Stomach smooth muscle (tissue), 2 donors: Measurements from ENCODE around the gene C17orf107.
A peak's percentile ranks its signal among the peaks of the same experiment; 100 is the strongest.

Experiments
- H3K27ac ChIP-seq: one replicate; pipeline ENCODE4 v1.7.0; 2013; ENCODE audit warnings: mild to moderate bottlenecking, low read length, inconsistent platforms
- H3K27me3 ChIP-seq, 2 donors: one replicate each; pipeline ENCODE4 v1.7.0; 2013; ENCODE audit warnings: low read length in 2 of 2; ENCODE audit not compliant: insufficient read depth in 2 of 2, control insufficient read depth in 1 of 2
- H3K36me3 ChIP-seq, 2 donors: one replicate each; pipeline ENCODE4 v1.7.0; 2013; ENCODE audit warnings: low read length in 2 of 2; ENCODE audit not compliant: control insufficient read depth in 2 of 2, insufficient read depth in 2 of 2
- H3K4me1 ChIP-seq: one replicate; pipeline ENCODE4 v1.7.0; 2013; ENCODE audit warnings: low read length; ENCODE audit not compliant: control insufficient read depth, insufficient read depth
- H3K4me3 ChIP-seq, 2 donors: one replicate each; pipeline ENCODE4 v1.7.0; 2013; ENCODE audit warnings: low read length in 2 of 2
- H3K9ac ChIP-seq, 2 donors: one replicate each; pipeline ENCODE4 v1.7.0; 2013; ENCODE audit warnings: low read length in 2 of 2, mild to moderate bottlenecking in 1 of 2
- H3K9me3 ChIP-seq, 2 donors: one replicate each; pipeline ENCODE4 v1.7.0; 2013; ENCODE audit warnings: low read length in 2 of 2; ENCODE audit not compliant: control insufficient read depth in 2 of 2
- donor health status: healthy.
- donor health status: Pancreatic carcinoma.

C17orf107 gene

GRCh38 chr17:4944163-4944553, 44.8 kb downstream of the C17orf107 start:
- Histone ChIP-seq H3K4me3 (no peak overlapping the region), H3K36me3 (peaks cover 32 to 37% of the 10 kb centered on the region in 2 donors), H3K27me3 (no peaks in the 10 kb centered on the region), H3K9ac (peak overlapping the region in 1 of 2 donors; percentile 32), H3K27ac (peak overlapping the region; percentile 75), H3K4me1 (peaks cover 54% of the 10 kb centered on the region), H3K9me3 (no peaks in the 10 kb centered on the region)

- Histone ChIP-seq H3K27ac (peak overlapping the region; percentile 75), H3K27me3 (no peaks in the 10 kb centered on the region), H3K9me3 (no peaks in the 10 kb centered on the region), H3K9ac (peak overlapping the region; percentile 32 to 42), H3K4me1 (peaks cover 51% of the 10 kb centered on the region), H3K4me3 (peak overlapping the region in 1 of 2 donors; percentile 94), H3K36me3 (peaks cover 32 to 37% of the 10 kb centered on the region in 2 donors)
Observed at GRCh38 chr17:4944554-4945175, 45.3 kb downstream of the C17orf107 start.

- H3K36me3 ChIP-seq: peaks cover 32 to 37% of the 10 kb centered on the region in 2 donors
- H3K9me3 ChIP-seq: no peaks in the 10 kb centered on the region
- H3K9ac ChIP-seq: peak overlapping the region; percentile 32 to 42
- peak overlapping the region; percentile 75 for H3K27ac ChIP-seq
- peaks cover 54% of the 10 kb centered on the region for H3K4me1 ChIP-seq
- H3K4me3 ChIP-seq: peak overlapping the region; percentile 33 to 94
- H3K27me3 ChIP-seq: no peaks in the 10 kb centered on the region
Observed at GRCh38 chr17:4945176-4945943, 46.0 kb downstream of the C17orf107 start.

- Histone ChIP-seq H3K4me3 (peak overlapping the region; percentile 69 to 94), H3K36me3 (peaks cover 32 to 37% of the 10 kb centered on the region in 2 donors)
Observed at GRCh38 chr17:4945944-4946280, 46.6 kb downstream of the C17orf107 start.

GRCh38 chr17:4946312-4946976, 47.1 kb downstream of the C17orf107 start:
- H3K36me3 ChIP-seq: peaks cover 32 to 37% of the 10 kb centered on the region in 2 donors
- H3K4me1 ChIP-seq: peaks cover 54% of the 10 kb centered on the region
- H3K9me3 ChIP-seq: no peaks in the 10 kb centered on the region
- H3K4me3 ChIP-seq: peak overlapping the region; percentile 69 to 94
- peak overlapping the region; percentile 82 to 100 for H3K9ac ChIP-seq
- no peaks in the 10 kb centered on the region for H3K27me3 ChIP-seq
- H3K27ac ChIP-seq: peak overlapping the region; percentile 97

More at GRCh38 chr17:4945944-4946280, 46.6 kb downstream of the C17orf107 start:
- no peaks in the 10 kb centered on the region for H3K27me3 ChIP-seq
- peak overlapping the region; percentile 97 for H3K27ac ChIP-seq
- H3K9ac ChIP-seq: peak overlapping the region; percentile 82 to 100
- H3K9me3 ChIP-seq: no peaks in the 10 kb centered on the region
- peaks cover 54% of the 10 kb centered on the region for H3K4me1 ChIP-seq

- Histone ChIP-seq H3K27me3 (no peaks in the 10 kb centered on the region), H3K9ac (peak overlapping the region; percentile 82 to 100), H3K27ac (peak overlapping the region; percentile 97), H3K9me3 (no peaks in the 10 kb centered on the region), H3K4me1 (peaks cover 54% of the 10 kb centered on the region), H3K4me3 (peak overlapping the region; percentile 69 to 94), H3K36me3 (peaks cover 31 to 36% of the 10 kb centered on the region in 2 donors)
Observed at GRCh38 chr17:4947010-4947410, 47.7 kb downstream of the C17orf107 start.

GRCh38 chr17:4947411-4948165, 48.3 kb downstream of the C17orf107 start:
- Histone ChIP-seq H3K27me3 (no peaks in the 10 kb centered on the region), H3K4me3 (peak overlapping the region; percentile 69 to 94), H3K4me1 (peaks cover 49% of the 10 kb centered on the region), H3K36me3 (peaks cover 27 to 31% of the 10 kb centered on the region in 2 donors), H3K27ac (peak overlapping the region; percentile 97), H3K9ac (peak overlapping the region; percentile 94 to 100), H3K9me3 (no peaks in the 10 kb centered on the region)

GRCh38 chr17:4948166-4948930, 49.0 kb downstream of the C17orf107 start, which contains the start of gene PFN1:
PFN1 (minus strand) TSS chr17:4948530; CDS start chr17:4948394, 136 bp downstream.
- Histone ChIP-seq H3K27ac (peak within 1 kb of the TSS; percentile 97), H3K4me3 (peak within 1 kb of the TSS; percentile 91 to 94), H3K27me3 (no peaks in the 10 kb centered on the region), H3K4me1 (peaks cover 49% of the 10 kb centered on the region), H3K9ac (peak within 1 kb of the TSS; percentile 94 to 100), H3K36me3 (peaks cover 19 to 23% of the 10 kb centered on the region in 2 donors), H3K9me3 (no peaks in the 10 kb centered on the region)

GRCh38 chr17:4948931-4949320, 49.6 kb downstream of the C17orf107 start:
- H3K27ac ChIP-seq: peak overlapping the region; percentile 97
- H3K9me3 ChIP-seq: no peaks in the 10 kb centered on the region
- H3K36me3 ChIP-seq: peaks cover 17 to 19% of the 10 kb centered on the region in 2 donors
- peaks cover 48% of the 10 kb centered on the region for H3K4me1 ChIP-seq
- peak overlapping the region; percentile 68 to 76 for H3K9ac ChIP-seq
- no peaks in the 10 kb centered on the region for H3K27me3 ChIP-seq
- H3K4me3 ChIP-seq: peak overlapping the region; percentile 91 to 94
